ENCODE measurements around the gene CYB561D1. TPM values are rescaled to one million over a fixed set of nuclear protein-coding genes. Genes with fewer than 3 reads are reported as not detected.
A peak's percentile ranks its signal among the peaks of the same experiment; 100 is the strongest.
"Not testable (repeated sequence)": the region's sequence is repeated elsewhere in the genome, so short reads cannot be mapped to it uniquely, and the experiment has no call there.

The CYB561D1 gene, protein sequence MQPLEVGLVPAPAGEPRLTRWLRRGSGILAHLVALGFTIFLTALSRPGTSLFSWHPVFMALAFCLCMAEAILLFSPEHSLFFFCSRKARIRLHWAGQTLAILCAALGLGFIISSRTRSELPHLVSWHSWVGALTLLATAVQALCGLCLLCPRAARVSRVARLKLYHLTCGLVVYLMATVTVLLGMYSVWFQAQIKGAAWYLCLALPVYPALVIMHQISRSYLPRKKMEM
- 4.2 TPM for total RNA-seq

- Histone ChIP-seq H3K4me1 (ENCODE audit: control insufficient read depth in 3 of 3, insufficient read depth in 3 of 3, low read length in 3 of 3) (peaks cover 36 to 54% (median 36%) of the 10 kb centered on the region in 3 donors), H3K27ac (ENCODE audit: low read depth, low read length) (peak within 1 kb of the TSS; percentile 64), H3K4me3 (ENCODE audit: low read length in 3 of 3) (peak within 1 kb of the TSS; percentile 95 to 99 (median 99)), H3K9ac (ENCODE audit: low read depth in 1 of 3, low read length in 3 of 3) (peak within 1 kb of the TSS; percentile 66 to 85 (median 70)), H3K27me3 (ENCODE audit: control insufficient read depth in 3 of 3, insufficient read depth in 3 of 3, low read length in 3 of 3) (no peaks in the 10 kb centered on the region), H3K9me3 (ENCODE audit: control insufficient read depth in 3 of 3, low read length in 3 of 3) (no peaks in the 10 kb centered on the region), H3K36me3 (ENCODE audit: control insufficient read depth in 3 of 3, insufficient read depth in 3 of 3, low read length in 3 of 3) (peaks cover 47 to 60% (median 51%) of the 10 kb centered on the region in 3 donors)
Observed at GRCh38 chr1:109493805-109494539, at the start of gene CYB561D1. CYB561D1 (plus strand) TSS chr1:109494094; CDS start chr1:109494140, 46 bp downstream.

GRCh38 chr1:109444346-109444745 is 49.5 kb upstream of the CYB561D1 start:
- Histone ChIP-seq H3K9ac (ENCODE audit: low read depth in 1 of 3, low read length in 3 of 3) (no peak overlapping the region), H3K27me3 (ENCODE audit: control insufficient read depth in 3 of 3, insufficient read depth in 3 of 3, low read length in 3 of 3) (peaks cover 3 to 5% (median 3%) of the 10 kb centered on the region in 3 donors), H3K36me3 (ENCODE audit: control insufficient read depth in 3 of 3, insufficient read depth in 3 of 3, low read length in 3 of 3) (no peaks in the 10 kb centered on the region), H3K27ac (ENCODE audit: low read depth, low read length) (no peak overlapping the region), H3K4me1 (ENCODE audit: control insufficient read depth in 3 of 3, insufficient read depth in 3 of 3, low read length in 3 of 3) (no peaks in the 10 kb centered on the region), H3K9me3 (ENCODE audit: control insufficient read depth in 3 of 3, low read length in 3 of 3) (no peaks in the 10 kb centered on the region), H3K4me3 (ENCODE audit: low read length in 3 of 3) (no peak overlapping the region)

GRCh38 chr1:109445949-109446695 is 47.8 kb upstream of the CYB561D1 start:
- H3K9me3 ChIP-seq (ENCODE audit: control insufficient read depth in 3 of 3, low read length in 3 of 3); H3K27me3 ChIP-seq (ENCODE audit: control insufficient read depth in 3 of 3, insufficient read depth in 3 of 3, low read length in 3 of 3); H3K27ac ChIP-seq (ENCODE audit: low read depth, low read length); H3K36me3 ChIP-seq (ENCODE audit: control insufficient read depth in 3 of 3, insufficient read depth in 3 of 3, low read length in 3 of 3); H3K4me1 ChIP-seq (ENCODE audit: control insufficient read depth in 3 of 3, insufficient read depth in 3 of 3, low read length in 3 of 3); H3K9ac ChIP-seq (ENCODE audit: low read depth in 1 of 3, low read length in 3 of 3); H3K4me3 ChIP-seq (ENCODE audit: low read length in 3 of 3): not testable (repeated sequence)

- Histone ChIP-seq H3K9me3 (ENCODE audit: control insufficient read depth in 3 of 3, low read length in 3 of 3) (no peaks in the 10 kb centered on the region), H3K27ac (ENCODE audit: low read depth, low read length) (no peak overlapping the region), H3K9ac (ENCODE audit: low read depth in 1 of 3, low read length in 3 of 3) (no peak overlapping the region), H3K36me3 (ENCODE audit: control insufficient read depth in 3 of 3, insufficient read depth in 3 of 3, low read length in 3 of 3) (no peaks in the 10 kb centered on the region), H3K4me1 (ENCODE audit: control insufficient read depth in 3 of 3, insufficient read depth in 3 of 3, low read length in 3 of 3) (no peaks in the 10 kb centered on the region), H3K4me3 (ENCODE audit: low read length in 3 of 3) (no peak overlapping the region), H3K27me3 (ENCODE audit: control insufficient read depth in 3 of 3, insufficient read depth in 3 of 3, low read length in 3 of 3) (peaks cover 3 to 5% (median 3%) of the 10 kb centered on the region in 3 donors)
Observed at GRCh38 chr1:109447524-109447923, 46.4 kb upstream of the CYB561D1 start.

- Histone ChIP-seq H3K9me3 (ENCODE audit: control insufficient read depth in 3 of 3, low read length in 3 of 3) (peaks cover 0 to 1% (median 0%) of the 10 kb centered on the region in 3 donors), H3K4me1 (ENCODE audit: control insufficient read depth in 3 of 3, insufficient read depth in 3 of 3, low read length in 3 of 3) (no peaks in the 10 kb centered on the region), H3K36me3 (ENCODE audit: control insufficient read depth in 3 of 3, insufficient read depth in 3 of 3, low read length in 3 of 3) (no peaks in the 10 kb centered on the region), H3K27me3 (ENCODE audit: control insufficient read depth in 3 of 3, insufficient read depth in 3 of 3, low read length in 3 of 3) (no peaks in the 10 kb centered on the region), H3K4me3 (ENCODE audit: low read length in 3 of 3) (no peak overlapping the region), H3K9ac (ENCODE audit: low read depth in 1 of 3, low read length in 3 of 3) (no peak overlapping the region), H3K27ac (ENCODE audit: low read depth, low read length) (no peak overlapping the region)
Observed at GRCh38 chr1:109454497-109455133, 39.3 kb upstream of the CYB561D1 start.

- H3K27ac ChIP-seq (ENCODE audit: low read depth, low read length): no peak overlapping the region
- peaks cover 0 to 1% (median 0%) of the 10 kb centered on the region in 3 donors for H3K9me3 ChIP-seq (ENCODE audit: control insufficient read depth in 3 of 3, low read length in 3 of 3)
- no peak overlapping the region for H3K9ac ChIP-seq (ENCODE audit: low read depth in 1 of 3, low read length in 3 of 3)
- no peak overlapping the region for H3K4me3 ChIP-seq (ENCODE audit: low read length in 3 of 3)
- no peaks in the 10 kb centered on the region for H3K36me3 ChIP-seq (ENCODE audit: control insufficient read depth in 3 of 3, insufficient read depth in 3 of 3, low read length in 3 of 3)
- no peaks in the 10 kb centered on the region for H3K27me3 ChIP-seq (ENCODE audit: control insufficient read depth in 3 of 3, insufficient read depth in 3 of 3, low read length in 3 of 3)
- H3K4me1 ChIP-seq (ENCODE audit: control insufficient read depth in 3 of 3, insufficient read depth in 3 of 3, low read length in 3 of 3): no peaks in the 10 kb centered on the region
Observed at GRCh38 chr1:109457819-109458218, 36.1 kb upstream of the CYB561D1 start.

- H3K9me3 ChIP-seq (ENCODE audit: control insufficient read depth in 3 of 3, low read length in 3 of 3): no peaks in the 10 kb centered on the region
- peak overlapping the region; percentile 92 to 97 (median 94) for H3K9ac ChIP-seq (ENCODE audit: low read depth in 1 of 3, low read length in 3 of 3)
- H3K27me3 ChIP-seq (ENCODE audit: control insufficient read depth in 3 of 3, insufficient read depth in 3 of 3, low read length in 3 of 3): peaks cover 0 to 4% (median 0%) of the 10 kb centered on the region in 3 donors
Observed at GRCh38 chr1:109466125-109466451, 27.8 kb upstream of the CYB561D1 start.

GRCh38 chr1:109466452-109467300 is 27.2 kb upstream of the CYB561D1 start, which contains the start of gene SYPL2:
SYPL2 (plus strand) TSS chr1:109466546; CDS start chr1:109466844, 298 bp downstream.
- H3K36me3 ChIP-seq (ENCODE audit: control insufficient read depth in 3 of 3, insufficient read depth in 3 of 3, low read length in 3 of 3): peaks cover 0 to 3% (median 0%) of the 10 kb centered on the region in 3 donors
- H3K27ac ChIP-seq (ENCODE audit: low read depth, low read length): peak within 1 kb of the TSS; percentile 98
- H3K4me3 ChIP-seq (ENCODE audit: low read length in 3 of 3): peak within 1 kb of the TSS; percentile 84 to 87 (median 85)
- peak within 1 kb of the TSS; percentile 92 to 97 (median 94) for H3K9ac ChIP-seq (ENCODE audit: low read depth in 1 of 3, low read length in 3 of 3)
- H3K9me3 ChIP-seq (ENCODE audit: control insufficient read depth in 3 of 3, low read length in 3 of 3): no peaks in the 10 kb centered on the region
- H3K4me1 ChIP-seq (ENCODE audit: control insufficient read depth in 3 of 3, insufficient read depth in 3 of 3, low read length in 3 of 3): peaks cover 33 to 39% (median 35%) of the 10 kb centered on the region in 3 donors
- H3K27me3 ChIP-seq (ENCODE audit: control insufficient read depth in 3 of 3, insufficient read depth in 3 of 3, low read length in 3 of 3): peaks cover 0 to 4% (median 0%) of the 10 kb centered on the region in 3 donors

More at GRCh38 chr1:109466125-109466451, 27.8 kb upstream of the CYB561D1 start:
- H3K36me3 ChIP-seq (ENCODE audit: control insufficient read depth in 3 of 3, insufficient read depth in 3 of 3, low read length in 3 of 3): peaks cover 0 to 3% (median 0%) of the 10 kb centered on the region in 3 donors
- H3K4me1 ChIP-seq (ENCODE audit: control insufficient read depth in 3 of 3, insufficient read depth in 3 of 3, low read length in 3 of 3): peaks cover 28 to 33% (median 29%) of the 10 kb centered on the region in 3 donors
- peak overlapping the region; percentile 98 for H3K27ac ChIP-seq (ENCODE audit: low read depth, low read length)
- H3K4me3 ChIP-seq (ENCODE audit: low read length in 3 of 3): peak overlapping the region; percentile 75 to 84 (median 82)
